ENCODE results near the gene SLC30A1. TPM values are rescaled to one million over a fixed set of nuclear protein-coding genes. Genes with fewer than 3 reads are reported as not detected.

SLC30A1 gene
- total and polyA plus RNA-seq, 2 of the 13 experiments (the other 11 are each of a cell fraction or from before 2014, with no cell fraction given) = 5.9 to 24.4 TPM

GRCh38 chr1:211603191-211603701, 24.3 kb upstream of the SLC30A1 start (continued):
- TF ChIP-seq ZNF589 (CRISPR knock-in tag; conservative IDR thresholded peaks at IDR 0.05) (no peak), CHD4 (IDR thresholded peaks at IDR 0.05; ENCODE audit: borderline replicate concordance, low read length) (0 out of 2 replicates have a peak, but pooled peaks have one; percentile 35), ARNT2 (CRISPR knock-in tag; IDR thresholded peaks at IDR 0.05; ENCODE audit: low read depth) (no peak), CBX5 (CRISPR knock-in tag; IDR thresholded peaks at IDR 0.05; ENCODE audit: borderline replicate concordance) (peak; percentile 88; the same call in 1 of the 2 replicates), HNF1B (CRISPR knock-in tag; IDR thresholded peaks at IDR 0.05) (no peak; the same call in none of the 2 replicates), MED8 (CRISPR knock-in tag; IDR thresholded peaks at IDR 0.05; ENCODE audit: insufficient replicate concordance) (no peak), KLF9 (CRISPR knock-in tag; IDR thresholded peaks at IDR 0.05; ENCODE audit: low read depth) (0 out of 2 replicates have a peak, but pooled peaks have one; percentile 51), NONO (IDR thresholded peaks at IDR 0.05) (no peak), NONO (CRISPR knock-in tag; conservative IDR thresholded peaks at IDR 0.05) (peak; percentile 50; the same call in 1 of the 2 replicates), ZNF772 (CRISPR knock-in tag; IDR thresholded peaks at IDR 0.05) (peak; percentile 63; the same call in 1 of the 2 replicates), ZNF430 (CRISPR knock-in tag; IDR thresholded peaks at IDR 0.05) (no peak), MXI1 (IDR thresholded peaks at IDR 0.05; ENCODE audit: borderline replicate concordance, low read depth, low read length) (peak; percentile 83; the same call in 1 of the 3 replicates), ZBTB43 (CRISPR knock-in tag; conservative IDR thresholded peaks at IDR 0.05) (peak; percentile 93), ZKSCAN1 (IDR thresholded peaks at IDR 0.05; ENCODE audit: low read length) (no peak), NR2F2 (IDR thresholded peaks at IDR 0.05; ENCODE audit: borderline replicate concordance, low read depth) (peak; percentile 63; the same call in 1 of the 2 replicates), PREB (CRISPR knock-in tag; IDR thresholded peaks at IDR 0.05) (no peak), GATAD2A (CRISPR knock-in tag; IDR thresholded peaks at IDR 0.05) (peak; percentile 97), SRSF9 (IDR thresholded peaks at IDR 0.05; ENCODE audit: borderline replicate concordance, insufficient read depth, low read depth, low read length, poor library complexity, severe bottlenecking) (no peak), ISX (CRISPR knock-in tag; conservative IDR thresholded peaks at IDR 0.05) (no peak), DMAP1 (CRISPR knock-in tag; IDR thresholded peaks at IDR 0.05) (peak; percentile 57; the same call in 1 of the 2 replicates), KLF11 (CRISPR knock-in tag; IDR thresholded peaks at IDR 0.05) (no peak), ZNF333 (CRISPR knock-in tag; IDR thresholded peaks at IDR 0.05; ENCODE audit: borderline replicate concordance) (no peak), POLR2A (IDR thresholded peaks at IDR 0.05; ENCODE audit: insufficient read depth in 1 of 2, low read depth in 2 of 2, low read length in 2 of 2) (peak in 1 of 2 experiments; percentile 44; a peak in 1 of 4 replicates), ZNF274 (CRISPR knock-in tag; IDR thresholded peaks at IDR 0.05) (no peak), BATF2 (CRISPR knock-in tag; IDR thresholded peaks at IDR 0.05) (no peak), SOX13 (IDR thresholded peaks at IDR 0.05) (peak; percentile 75), SOX13 (CRISPR knock-in tag; conservative IDR thresholded peaks at IDR 0.05 in 1 of 2, IDR thresholded peaks at IDR 0.05 in 1 of 2) (peak in 1 of 2 experiments; percentile 98; a peak in 2 of 4 replicates), ZNF776 (CRISPR knock-in tag; IDR thresholded peaks at IDR 0.05) (no peak)

Data from HepG2 (cell line).